HG02943 (cell line): ENCODE data around the gene CCDC180.
"Not testable (repeated sequence)": the region's sequence is repeated elsewhere in the genome, so short reads cannot be mapped to it uniquely, and the experiment has no call there.

Source experiments
- ATAC-seq: cut with Tn5 transposase; IDR thresholded peaks from one replicate; pipeline ENCODE4 v1.9.1; 2021; ENCODE audit warnings: mild to moderate bottlenecking, low read depth, moderate library complexity; ENCODE audit not compliant: unreplicated experiment

The CCDC180 gene

GRCh38 chr9:97310023-97310422, 2.6 kb downstream of the CCDC180 start:
- ATAC-seq, result no peak

- ATAC-seq, result no peak
These were observed 3.4 kb downstream of the CCDC180 start for GRCh38 chr9:97310896-97311295.

- no peak for ATAC-seq
These were observed 4.5 kb downstream of the CCDC180 start for GRCh38 chr9:97311798-97312500.

DNA sequence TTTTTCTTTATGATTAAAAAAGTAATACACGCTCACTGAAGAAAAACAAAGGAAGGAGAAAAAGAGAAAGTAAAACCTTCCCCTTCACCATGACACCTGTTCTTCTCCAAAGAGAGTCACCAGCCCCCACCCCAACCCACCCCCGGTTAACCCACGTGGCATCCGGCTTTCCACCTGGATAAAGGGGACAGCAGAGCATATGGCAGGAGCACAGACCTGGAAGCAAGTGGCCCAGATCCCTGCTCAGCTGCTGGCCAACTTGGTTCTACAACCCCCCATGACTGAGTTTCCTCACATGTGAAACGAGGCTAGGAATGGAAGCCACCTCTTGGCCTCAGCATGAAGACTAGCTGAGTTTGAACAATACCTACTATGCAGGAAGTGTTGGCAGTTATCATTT, 5.1 kb downstream of the CCDC180 start:
- no peak for ATAC-seq

- no peak for ATAC-seq
These were observed 5.8 kb downstream of the CCDC180 start for GRCh38 chr9:97313243-97313642.

DNA sequence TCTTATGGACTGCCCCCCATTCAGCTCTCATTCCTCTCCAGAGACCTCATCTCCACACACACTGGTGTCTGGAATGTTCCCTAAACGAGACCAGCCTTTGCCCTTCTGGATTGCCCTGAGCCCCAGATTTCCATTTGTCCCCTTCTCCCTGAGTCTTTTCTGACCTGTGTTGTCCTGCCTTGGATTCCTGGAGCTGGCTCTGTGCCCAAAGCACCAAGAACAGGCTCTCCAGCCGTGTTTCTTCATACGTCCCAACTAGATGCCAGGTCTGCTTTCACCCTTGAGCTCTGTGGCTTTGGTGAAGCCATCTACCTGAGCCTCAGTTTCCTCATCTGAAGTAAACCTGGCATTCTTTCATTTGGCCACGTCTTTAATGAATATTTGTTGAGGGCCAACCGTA, 6.3 kb downstream of the CCDC180 start:
- no peak for ATAC-seq

- no peak for ATAC-seq
These were observed 7.0 kb downstream of the CCDC180 start for GRCh38 chr9:97314503-97314902.

- no peak for ATAC-seq
These were observed 8.1 kb downstream of the CCDC180 start for GRCh38 chr9:97315550-97315949.

DNA sequence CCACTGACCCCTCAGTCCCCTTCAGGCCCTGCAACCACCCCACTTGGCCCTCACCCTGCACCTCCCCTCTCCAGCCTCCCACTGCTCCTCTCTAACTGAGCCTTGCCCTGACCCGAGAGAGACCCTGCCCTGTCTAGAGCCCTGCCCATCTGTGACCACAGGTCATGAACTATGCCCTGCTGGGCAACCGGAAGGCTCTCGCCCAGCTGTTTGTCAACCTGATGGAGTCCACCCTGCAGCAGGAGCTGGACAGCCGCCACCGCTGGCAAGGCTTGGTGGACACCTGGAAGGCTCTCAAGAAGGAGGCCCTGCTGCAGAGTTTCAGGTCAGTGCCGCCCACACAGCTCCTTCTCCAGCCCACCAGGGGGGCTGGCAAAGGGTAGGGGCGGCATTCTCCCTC, 9.4 kb downstream of the CCDC180 start:
- no peak for ATAC-seq

GRCh38 chr9:97318433-97318832, 11.0 kb downstream of the CCDC180 start:
- no peak for ATAC-seq

GRCh38 chr9:97319395-97319794, 11.9 kb downstream of the CCDC180 start:
- no peak for ATAC-seq

DNA sequence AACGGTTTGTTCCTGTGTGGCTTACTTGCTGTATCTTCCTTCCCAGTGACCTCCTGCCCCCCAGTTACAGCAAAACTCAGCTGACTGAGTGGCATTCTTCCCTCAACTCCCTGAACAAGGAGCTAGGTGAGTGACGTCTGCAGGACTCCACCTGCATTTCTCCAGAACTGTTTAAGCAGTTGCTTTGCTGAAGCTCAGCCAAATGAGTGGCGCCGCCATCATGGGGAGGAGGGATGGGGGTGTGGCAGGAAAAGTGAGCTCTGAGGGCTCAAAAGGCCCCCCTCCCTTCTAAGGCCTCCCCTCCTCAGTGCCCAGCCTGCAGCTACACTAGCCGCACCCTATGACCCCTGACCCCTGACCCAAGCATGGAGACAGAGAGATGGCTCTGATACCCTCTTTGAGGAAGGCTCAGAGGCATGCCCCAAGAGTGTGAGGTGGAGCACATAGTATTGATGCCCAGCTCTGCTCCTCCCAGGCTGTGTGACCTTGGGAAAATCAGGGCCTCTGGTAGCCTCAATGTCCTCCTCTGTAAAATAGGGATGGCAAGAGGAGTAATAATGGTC, 12.7 kb downstream of the CCDC180 start:
- no peak for ATAC-seq

- ATAC-seq, result no peak
These were observed 13.8 kb downstream of the CCDC180 start for GRCh38 chr9:97321251-97321650.

DNA sequence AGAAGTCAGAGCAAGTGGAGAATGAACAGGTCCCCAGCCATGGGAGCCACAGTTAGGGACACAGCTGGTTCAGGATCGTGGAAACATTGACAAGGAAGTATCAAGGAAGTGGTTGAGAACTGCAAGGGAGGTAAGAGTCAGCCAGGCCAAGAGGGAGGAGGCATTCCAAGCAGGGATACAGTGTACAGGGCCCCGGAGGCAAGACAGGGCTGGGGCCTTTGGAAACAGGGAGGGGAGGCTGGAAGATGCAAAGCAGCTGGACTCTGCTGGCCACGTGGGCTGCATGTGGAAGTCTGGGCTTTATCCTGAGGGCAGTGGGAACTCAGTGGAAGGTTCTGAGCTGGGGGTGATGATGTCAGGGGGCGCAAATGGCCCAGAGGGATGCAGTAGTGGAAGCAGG, 14.2 kb downstream of the CCDC180 start:
- ATAC-seq, result no peak

- ATAC-seq, result no peak
These were observed 14.6 kb downstream of the CCDC180 start for GRCh38 chr9:97322105-97322504.

DNA sequence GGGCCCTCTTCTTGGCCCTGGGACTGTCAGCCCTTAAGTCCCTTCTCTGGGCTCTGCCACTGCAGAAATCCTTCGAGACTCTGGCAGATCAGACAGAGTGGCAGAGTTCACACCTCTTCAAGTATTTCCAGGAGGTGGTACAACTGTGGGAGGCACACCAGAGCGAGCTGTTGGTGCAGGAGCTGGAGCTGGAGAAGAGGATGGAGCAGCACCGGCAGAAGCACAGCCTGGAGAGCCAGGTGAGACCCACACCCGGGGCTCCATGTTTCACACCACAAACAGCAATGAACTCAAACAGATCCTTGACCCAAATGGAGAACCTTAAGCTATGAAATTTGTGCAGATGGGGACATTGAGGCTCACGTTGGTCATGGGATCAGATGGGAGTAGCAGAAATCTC, 17.5 kb downstream of the CCDC180 start:
- no peak for ATAC-seq

GRCh38 chr9:97327562-97327961, 20.1 kb downstream of the CCDC180 start:
- ATAC-seq, result no peak

DNA sequence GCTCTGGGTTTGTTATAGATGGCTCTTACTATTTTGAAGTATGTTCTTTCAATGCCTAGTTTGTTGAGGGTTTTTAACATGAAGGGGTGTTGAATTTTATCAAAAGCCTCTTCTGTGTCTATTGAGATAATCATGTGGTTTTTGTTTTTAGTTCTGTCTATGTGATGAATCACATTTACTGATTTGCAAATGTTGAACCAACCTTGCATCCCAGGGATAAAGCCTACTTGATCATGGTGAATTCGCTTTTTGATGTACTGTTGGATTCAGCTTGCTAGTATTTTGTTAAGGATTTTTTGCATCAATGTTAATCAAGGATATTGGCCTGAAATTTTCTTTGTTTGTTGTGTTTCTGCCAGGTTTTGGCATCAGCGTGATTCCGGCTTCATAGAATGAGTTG, 25.5 kb downstream of the CCDC180 start:
- no peak for ATAC-seq

GRCh38 chr9:97335622-97336021, 28.2 kb downstream of the CCDC180 start:
- ATAC-seq, result not testable (repeated sequence)

- ATAC-seq, result no peak
These were observed 41.4 kb downstream of the CCDC180 start for GRCh38 chr9:97348871-97349270.

- no peak for ATAC-seq
These were observed 41.9 kb downstream of the CCDC180 start for GRCh38 chr9:97349400-97349799.

DNA sequence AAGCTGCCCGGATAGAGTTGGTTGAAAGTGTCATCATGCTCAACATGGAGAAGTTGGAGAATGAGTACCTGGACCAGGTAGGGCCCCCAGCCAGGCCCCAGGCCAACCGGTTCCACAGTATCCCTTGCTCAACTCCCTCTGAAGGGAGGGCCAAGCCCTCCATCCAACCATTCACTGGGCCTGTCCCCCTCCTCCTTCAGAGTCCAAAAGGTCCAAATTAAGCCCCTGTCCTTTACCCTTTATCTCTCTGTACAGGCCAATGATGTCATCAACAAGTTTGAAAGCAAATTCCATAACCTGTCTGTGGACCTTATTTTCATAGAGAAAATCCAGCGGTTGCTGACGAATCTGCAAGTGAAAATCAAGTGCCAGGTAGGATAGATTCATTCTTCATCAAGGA, 47.2 kb downstream of the CCDC180 start:
- no peak for ATAC-seq

DNA sequence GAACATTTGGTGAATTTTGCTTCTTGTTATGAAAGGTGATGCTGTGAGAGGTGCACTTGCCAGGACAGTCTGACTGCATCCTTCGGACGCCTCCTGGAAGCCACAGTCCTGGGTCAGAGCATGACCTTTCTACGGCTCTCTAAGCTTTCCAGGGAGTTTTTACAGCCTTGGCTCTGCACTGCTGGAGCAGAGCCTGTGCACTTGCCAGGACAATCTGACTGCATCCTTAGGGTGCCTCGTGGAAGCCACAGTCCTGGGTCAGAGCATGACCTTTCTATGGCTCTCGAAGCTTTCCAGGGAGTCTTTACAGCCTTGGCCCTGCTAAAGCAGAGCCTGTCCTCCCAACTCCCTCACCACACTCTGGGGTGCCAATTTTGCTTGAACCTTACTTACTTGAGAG, 49.6 kb downstream of the CCDC180 start:
- no peak for ATAC-seq
